H7 (cell line): Measurements from ENCODE around the gene SAXO2. TPM values are rescaled to one million over a fixed set of nuclear protein-coding genes. Genes with fewer than 3 reads are reported as not detected.
"Not testable (repeated sequence)": the region's sequence is repeated elsewhere in the genome, so short reads cannot be mapped to it uniquely, and the experiment has no call there.

Experiments
- DNase-seq: peaks from one replicate; pipeline ENCODE4 v3.0.0; 2012
- H3K27me3 ChIP-seq: 2 replicates; pipeline ENCODE4 v1.6.0; 2011; ENCODE audit warnings: mild to moderate bottlenecking, low read length; ENCODE audit not compliant: control insufficient read depth, insufficient read depth
- H3K36me3 ChIP-seq: replicated peaks from 2 replicates; pipeline ENCODE4 v1.5.1; 2011; ENCODE audit warnings: low read length; ENCODE audit not compliant: control insufficient read depth, insufficient read depth
- H3K4me3 ChIP-seq: 2 replicates; pipeline ENCODE4 v1.5.1; 2011; ENCODE audit warnings: low read depth, mild to moderate bottlenecking, control low read depth, low read length, moderate library complexity; ENCODE audit not compliant: insufficient read depth
- total RNA-seq: library from RNA; depleted of rRNA; stranded (reverse); fragments of >200 nt; shearing (Covaris generic); gene quantifications from 2 replicates; pipeline ENCODE4 v1.2.3, GENCODE V29; 2014; rRNA removed

The SAXO2 gene
- total RNA-seq, result 1.1 and 8.6 TPM in 2 replicates

GRCh38 chr15:82262422-82263026, at the start of gene SAXO2, which contains the start of gene EFL1:
SAXO2 (plus strand) TSS chr15:82262818; CDS start chr15:82262880, 62 bp downstream.
EFL1 (minus strand) TSS chr15:82262734; CDS start chr15:82261778, 956 bp downstream.
- peak within 1 kb of the TSS; percentile 91 for H3K4me3 ChIP-seq
- DNase-seq, result peak; percentile 91
- no peaks in the 10 kb centered on the region for H3K27me3 ChIP-seq
- no peaks in the 10 kb centered on the region; the same call in 1 of the 2 replicates for H3K36me3 ChIP-seq

GRCh38 chr15:82216092-82216491, 46.5 kb upstream of the SAXO2 start:
- DNase-seq, H3K4me3 ChIP-seq, H3K36me3 ChIP-seq, H3K27me3 ChIP-seq: not testable (repeated sequence)

GRCh38 chr15:82221535-82221934, 41.1 kb upstream of the SAXO2 start:
- DNase-seq, result peak; percentile 8

GRCh38 chr15:82228750-82229149, 33.9 kb upstream of the SAXO2 start:
- Histone ChIP-seq H3K27me3 (no peaks in the 10 kb centered on the region), H3K4me3 (no peak overlapping the region), H3K36me3 (peaks cover 1% of the 10 kb centered on the region; the same call in 1 of the 2 replicates)
- no peak for DNase-seq

More at GRCh38 chr15:82221535-82221934, 41.1 kb upstream of the SAXO2 start:
- H3K4me3 ChIP-seq, H3K36me3 ChIP-seq, H3K27me3 ChIP-seq: not testable (repeated sequence)

GRCh38 chr15:82231233-82231632, 31.4 kb upstream of the SAXO2 start:
- Histone ChIP-seq H3K27me3 (no peaks in the 10 kb centered on the region), H3K4me3 (no peak overlapping the region), H3K36me3 (peaks cover 1% of the 10 kb centered on the region; the same call in 1 of the 2 replicates)
- no peak for DNase-seq

GRCh38 chr15:82231842-82232241, 30.8 kb upstream of the SAXO2 start:
- Histone ChIP-seq H3K4me3 (no peak overlapping the region), H3K36me3 (peaks cover 1% of the 10 kb centered on the region; the same call in 1 of the 2 replicates), H3K27me3 (no peaks in the 10 kb centered on the region)
- DNase-seq, result peak; percentile 2

- H3K27me3 ChIP-seq, H3K36me3 ChIP-seq, DNase-seq, H3K4me3 ChIP-seq: not testable (repeated sequence)
Measured at GRCh38 chr15:82237944-82238534, 24.6 kb upstream of the SAXO2 start.

GRCh38 chr15:82239685-82240391, 22.8 kb upstream of the SAXO2 start:
- no peak overlapping the region for H3K4me3 ChIP-seq
- H3K27me3 ChIP-seq, result no peaks in the 10 kb centered on the region
- H3K36me3 ChIP-seq, result peaks cover 4% of the 10 kb centered on the region; the same call in 1 of the 2 replicates
- DNase-seq, result no peak

- not testable (repeated sequence) for H3K4me3 ChIP-seq, H3K27me3 ChIP-seq, H3K36me3 ChIP-seq, DNase-seq
Measured at GRCh38 chr15:82241836-82242499, 20.6 kb upstream of the SAXO2 start.

GRCh38 chr15:82243644-82244043, 19.0 kb upstream of the SAXO2 start:
- not testable (repeated sequence) for H3K36me3 ChIP-seq, H3K27me3 ChIP-seq, DNase-seq, H3K4me3 ChIP-seq

GRCh38 chr15:82245956-82246355, 16.7 kb upstream of the SAXO2 start:
- not testable (repeated sequence) for H3K27me3 ChIP-seq, DNase-seq, H3K36me3 ChIP-seq, H3K4me3 ChIP-seq

- H3K27me3 ChIP-seq, H3K4me3 ChIP-seq, DNase-seq, H3K36me3 ChIP-seq: not testable (repeated sequence)
Measured at GRCh38 chr15:82248261-82248660, 14.4 kb upstream of the SAXO2 start.

GRCh38 chr15:82261566-82262421, 824 bp upstream of the SAXO2 start:
- DNase-seq, H3K36me3 ChIP-seq, H3K27me3 ChIP-seq: not testable (repeated sequence)
- H3K4me3 ChIP-seq, result peak overlapping the region; percentile 91

GRCh38 chr15:82263350-82263749, 732 bp downstream of the SAXO2 start:
- Histone ChIP-seq H3K36me3 (no peaks in the 10 kb centered on the region; the same call in 1 of the 2 replicates), H3K4me3 (peak overlapping the region; percentile 91), H3K27me3 (no peaks in the 10 kb centered on the region)
- DNase-seq, result no peak
